HG03175 (cell line): ENCODE measurements around the gene UNKL.

Experiments
- ATAC-seq: cut with Tn5 transposase; IDR thresholded peaks from one replicate; pipeline ENCODE4 v1.9.1; 2021; ENCODE audit warnings: mild to moderate bottlenecking, moderate library complexity; ENCODE audit not compliant: unreplicated experiment

Gene UNKL

GRCh38 chr16:1378804-1379303 is 35.6 kb downstream of the UNKL start:
- peak; percentile 33 for ATAC-seq

- no peak for ATAC-seq
These were observed 36.3 kb downstream of the UNKL start for GRCh38 chr16:1378087-1378803.

GRCh38 chr16:1377406-1378010 is 37.0 kb downstream of the UNKL start:
- no peak for ATAC-seq

GRCh38 chr16:1375741-1376410 is 38.6 kb downstream of the UNKL start:
- ATAC-seq: no peak

- no peak for ATAC-seq
These were observed 39.2 kb downstream of the UNKL start for GRCh38 chr16:1375298-1375640.

- no peak for ATAC-seq
These were observed 39.8 kb downstream of the UNKL start for GRCh38 chr16:1374418-1375297.

GRCh38 chr16:1372292-1372950 is 42.1 kb downstream of the UNKL start:
- no peak for ATAC-seq

- ATAC-seq: no peak
These were observed 43.2 kb downstream of the UNKL start for GRCh38 chr16:1371054-1371978.

GRCh38 chr16:1367486-1368174 is 46.9 kb downstream of the UNKL start:
- no peak for ATAC-seq

- no peak for ATAC-seq
These were observed 47.7 kb downstream of the UNKL start for GRCh38 chr16:1366712-1367299.

GRCh38 chr16:1366060-1366711 is 48.3 kb downstream of the UNKL start:
- ATAC-seq: no peak

GRCh38 chr16:1364510-1364909 is 50.0 kb downstream of the UNKL start:
- ATAC-seq: no peak

GRCh38 chr16:1363501-1364041 is 50.9 kb downstream of the UNKL start:
- ATAC-seq: no peak

- no peak for ATAC-seq
These were observed 51.7 kb downstream of the UNKL start for GRCh38 chr16:1362807-1363206.

- no peak for ATAC-seq
These were observed 52.7 kb downstream of the UNKL start for GRCh38 chr16:1361685-1362360.

GRCh38 chr16:1357906-1358566 is 56.5 kb downstream of the UNKL start:
- ATAC-seq: no peak
